Measurements from ENCODE around the gene CDH12.

DNA sequence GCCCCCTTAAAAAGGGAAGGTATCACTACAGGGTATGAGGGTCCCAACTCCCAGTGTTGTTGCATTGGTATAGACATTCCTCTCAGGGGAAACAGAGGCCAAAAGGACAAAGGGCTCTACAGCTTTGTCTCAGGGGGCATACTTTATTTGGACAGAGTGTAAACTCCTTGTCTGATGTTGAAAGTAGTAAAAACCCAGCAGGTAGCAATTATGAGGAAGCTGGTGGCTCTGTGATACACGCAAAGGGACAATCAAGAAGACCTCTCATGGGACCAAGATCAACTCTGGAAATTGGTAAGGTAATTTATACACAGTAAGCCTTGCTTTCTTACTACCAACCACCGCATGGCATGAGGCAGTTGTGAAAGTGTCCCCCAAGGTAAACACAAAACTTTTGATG, 764.6 kb downstream of the CDH12 start:
- TF ChIP-seq, protein P1, sequence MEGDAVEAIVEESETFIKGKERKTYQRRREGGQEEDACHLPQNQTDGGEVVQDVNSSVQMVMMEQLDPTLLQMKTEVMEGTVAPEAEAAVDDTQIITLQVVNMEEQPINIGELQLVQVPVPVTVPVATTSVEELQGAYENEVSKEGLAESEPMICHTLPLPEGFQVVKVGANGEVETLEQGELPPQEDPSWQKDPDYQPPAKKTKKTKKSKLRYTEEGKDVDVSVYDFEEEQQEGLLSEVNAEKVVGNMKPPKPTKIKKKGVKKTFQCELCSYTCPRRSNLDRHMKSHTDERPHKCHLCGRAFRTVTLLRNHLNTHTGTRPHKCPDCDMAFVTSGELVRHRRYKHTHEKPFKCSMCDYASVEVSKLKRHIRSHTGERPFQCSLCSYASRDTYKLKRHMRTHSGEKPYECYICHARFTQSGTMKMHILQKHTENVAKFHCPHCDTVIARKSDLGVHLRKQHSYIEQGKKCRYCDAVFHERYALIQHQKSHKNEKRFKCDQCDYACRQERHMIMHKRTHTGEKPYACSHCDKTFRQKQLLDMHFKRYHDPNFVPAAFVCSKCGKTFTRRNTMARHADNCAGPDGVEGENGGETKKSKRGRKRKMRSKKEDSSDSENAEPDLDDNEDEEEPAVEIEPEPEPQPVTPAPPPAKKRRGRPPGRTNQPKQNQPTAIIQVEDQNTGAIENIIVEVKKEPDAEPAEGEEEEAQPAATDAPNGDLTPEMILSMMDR (IDR thresholded peaks at IDR 0.05; ENCODE audit: low read length) = no peak
- no peak for TF ChIP-seq EZH2 (IDR thresholded peaks at IDR 0.05; ENCODE audit: borderline replicate concordance, low read length)

Measured in OCI-LY1 (cell line).